NCI-H2107 treated with DMSO at 0.1 percent for 48 hours (cell line): ENCODE results near the gene TRPC4AP.

Source experiments
- DNase-seq: peaks from one replicate; lab custom pipeline; 2025; ENCODE audit not compliant: unreplicated experiment; lab: John Stamatoyannopoulos, UW

TRPC4AP gene

GRCh38 chr20:35017099-35017835 is 75.3 kb downstream of the TRPC4AP start:
- no peak for DNase-seq

DNA sequence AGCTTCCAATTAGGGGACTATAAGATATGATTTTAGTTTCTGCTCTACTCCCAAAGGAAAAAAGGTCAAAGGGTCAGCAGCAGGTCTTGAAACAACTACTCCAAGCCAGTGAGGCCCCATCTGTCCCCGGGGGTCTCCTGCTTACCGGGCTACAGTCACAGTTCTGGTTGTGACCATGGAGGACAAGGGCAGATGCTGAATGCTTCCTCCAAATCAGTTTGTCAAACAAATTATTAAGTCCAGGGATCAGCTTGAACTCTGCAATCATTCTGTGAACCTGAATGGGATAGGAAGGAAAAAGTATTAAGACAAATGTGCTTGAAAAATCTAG is 76.8 kb downstream of the TRPC4AP start:
- no peak for DNase-seq

DNA sequence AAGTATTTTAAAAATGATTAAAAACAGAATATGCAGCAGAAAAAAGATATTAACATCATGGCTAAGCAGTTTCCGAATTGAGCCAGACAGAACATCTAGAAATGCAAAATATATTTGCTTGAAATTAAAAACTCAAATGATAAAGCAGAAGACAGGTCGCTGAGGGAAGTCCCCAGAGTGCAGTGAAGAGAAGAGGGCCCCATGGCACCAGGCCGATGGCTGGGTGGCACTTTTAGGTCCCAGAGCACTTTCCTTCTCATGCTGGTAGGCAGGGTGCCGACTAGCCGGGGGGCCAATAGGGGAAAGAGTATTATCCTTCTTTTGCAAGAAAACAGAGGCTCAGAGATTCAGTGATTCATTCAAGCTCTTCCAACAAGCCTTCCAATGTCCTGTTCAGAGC is 78.1 kb downstream of the TRPC4AP start:
- DNase-seq: no peak

DNA sequence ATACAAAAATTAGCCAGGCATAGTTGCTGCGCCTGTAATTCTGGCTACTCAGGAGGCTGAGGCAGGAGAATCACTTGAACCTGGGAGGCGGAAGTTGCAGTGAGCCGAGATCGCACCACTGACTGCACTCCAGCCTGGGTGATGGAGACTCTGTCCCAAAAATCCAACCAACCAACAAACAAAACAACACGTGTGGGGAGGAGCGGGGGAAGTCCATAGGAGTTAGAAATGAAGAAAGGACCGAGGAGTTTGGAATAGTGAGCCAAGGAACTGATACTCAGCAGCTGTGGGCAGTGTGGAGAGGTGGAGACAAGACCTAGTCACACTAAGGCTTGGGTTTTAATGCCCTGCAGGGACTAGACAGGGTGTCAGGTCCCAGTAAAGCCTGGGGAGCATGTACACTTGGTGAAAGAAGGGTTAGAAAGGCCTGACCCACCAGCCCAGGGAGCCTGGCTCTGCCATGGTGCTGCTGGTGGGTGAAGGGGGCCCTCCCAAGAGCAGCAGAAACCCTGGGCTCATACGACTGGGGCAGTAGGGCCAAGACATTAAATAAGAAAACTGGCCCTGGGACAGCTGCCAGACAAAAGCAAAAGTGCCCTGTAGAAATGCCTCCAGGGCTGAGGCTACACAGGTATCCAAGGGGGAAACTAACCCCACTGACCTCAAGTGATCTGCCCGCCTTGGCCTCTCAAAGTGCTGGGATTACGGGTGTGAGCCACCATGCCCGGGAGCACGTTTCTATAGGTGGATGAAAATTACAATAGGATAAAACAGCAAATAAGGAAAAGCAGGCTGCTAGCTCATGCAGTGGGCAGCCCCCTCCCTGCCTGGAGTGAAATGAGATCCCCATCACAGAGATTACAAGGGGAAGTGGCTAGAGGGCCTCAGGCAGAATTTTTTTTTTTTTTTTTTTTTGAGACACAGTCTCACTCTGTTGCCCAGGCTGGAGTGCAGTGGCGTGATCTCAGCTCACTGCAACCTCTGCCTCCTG is 78.9 kb downstream of the TRPC4AP start:
- no peak for DNase-seq

GRCh38 chr20:35012227-35013069 is 80.2 kb downstream of the TRPC4AP start:
- DNase-seq: no peak

- DNase-seq: no peak
Measured at GRCh38 chr20:35011589-35012226, 80.9 kb downstream of the TRPC4AP start.

- no peak for DNase-seq
Measured at GRCh38 chr20:35010405-35011192, 82.0 kb downstream of the TRPC4AP start.

DNA sequence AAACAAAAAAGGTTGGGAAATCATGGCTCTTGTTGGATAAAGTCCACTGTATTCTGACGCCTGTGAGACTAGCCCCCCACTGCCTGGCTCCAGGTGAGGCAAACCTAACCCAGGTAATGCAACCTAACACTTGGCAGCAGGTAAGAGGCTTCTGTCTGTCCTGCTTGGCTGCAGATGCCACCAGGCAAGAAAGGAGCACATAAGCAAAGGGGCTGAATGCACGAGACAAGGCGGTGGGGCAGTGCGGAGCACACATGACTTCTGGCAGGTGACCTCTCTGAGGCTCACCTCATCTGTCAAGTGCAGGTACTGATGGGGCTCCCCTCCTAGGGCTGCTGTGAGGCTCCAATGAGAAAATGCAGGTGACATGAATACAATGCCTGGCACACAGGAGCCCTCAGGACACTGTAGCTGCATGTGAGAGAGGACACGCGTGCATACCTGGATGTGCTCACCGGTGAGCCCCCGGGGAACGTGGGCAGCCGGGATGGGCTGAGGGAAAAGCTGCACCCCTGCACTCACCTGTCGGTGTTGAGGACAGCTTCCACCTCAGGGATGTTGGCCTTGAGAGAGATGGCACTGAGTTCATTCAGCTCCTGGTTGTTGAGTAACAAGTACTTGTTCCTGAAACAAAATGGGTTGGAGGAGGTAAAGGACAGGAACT is 82.8 kb downstream of the TRPC4AP start:
- no peak for DNase-seq

DNA sequence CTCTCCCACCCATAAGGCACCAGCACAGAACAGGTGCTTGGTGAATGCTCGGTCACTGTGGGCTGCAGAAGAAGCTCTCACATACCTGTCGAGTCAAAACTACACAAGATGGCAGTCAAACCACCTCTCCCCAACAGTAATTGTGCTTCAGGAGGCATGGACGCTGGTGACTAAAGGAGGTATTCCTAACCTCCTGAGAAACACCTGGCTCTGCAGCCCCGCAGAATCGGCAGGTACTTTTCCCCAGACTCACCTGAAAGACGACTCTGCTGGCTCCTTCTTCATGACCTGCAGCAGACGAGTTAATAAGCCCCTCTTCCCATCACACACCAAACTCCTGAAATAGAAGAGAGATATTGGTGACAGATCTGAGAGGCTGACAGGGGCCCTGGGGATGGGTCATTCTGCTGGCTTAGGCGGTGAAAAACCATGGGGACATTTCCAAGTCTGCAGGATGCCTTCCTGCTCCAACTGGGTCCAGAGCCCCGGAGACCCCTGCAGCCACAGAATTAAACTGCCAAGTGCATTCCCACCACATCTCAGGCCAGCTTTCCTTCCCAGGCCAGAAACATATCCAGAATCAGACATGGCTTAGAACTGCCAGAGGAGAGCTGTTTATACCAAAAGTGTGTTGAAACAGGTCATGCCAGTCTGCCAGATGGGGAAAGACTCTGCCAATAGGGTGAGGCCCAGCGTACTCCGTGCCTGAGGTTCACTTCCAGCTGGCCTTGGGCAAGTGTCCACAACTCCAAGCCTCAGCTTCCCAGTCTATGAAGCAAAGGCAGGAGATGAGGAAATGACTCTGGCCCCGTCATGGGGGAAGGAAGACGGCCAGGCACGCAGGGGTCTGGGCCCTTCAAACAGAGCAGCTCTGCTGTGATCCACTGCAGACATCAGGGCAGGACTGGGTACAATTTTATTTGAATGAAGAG is 83.9 kb downstream of the TRPC4AP start:
- DNase-seq: no peak

DNA sequence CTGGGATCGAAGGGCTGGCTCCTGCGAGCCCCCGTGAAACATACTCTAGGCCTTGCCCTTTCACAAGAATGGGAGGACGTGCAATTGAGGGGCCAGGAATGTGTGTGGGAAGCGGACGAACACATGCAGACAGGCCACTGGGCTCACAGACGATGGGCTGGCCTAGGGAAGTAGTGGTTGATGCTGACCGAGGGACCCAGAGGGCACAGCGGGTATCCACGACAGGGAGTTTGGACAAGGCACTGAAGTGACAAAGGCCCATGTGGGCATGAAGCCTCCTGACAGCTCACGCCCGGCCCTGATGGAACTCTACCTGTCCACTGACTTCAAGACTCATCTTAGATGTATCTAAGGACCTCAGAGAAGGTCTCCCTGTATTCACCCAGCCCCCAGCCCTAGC is 84.7 kb downstream of the TRPC4AP start:
- no peak for DNase-seq

DNA sequence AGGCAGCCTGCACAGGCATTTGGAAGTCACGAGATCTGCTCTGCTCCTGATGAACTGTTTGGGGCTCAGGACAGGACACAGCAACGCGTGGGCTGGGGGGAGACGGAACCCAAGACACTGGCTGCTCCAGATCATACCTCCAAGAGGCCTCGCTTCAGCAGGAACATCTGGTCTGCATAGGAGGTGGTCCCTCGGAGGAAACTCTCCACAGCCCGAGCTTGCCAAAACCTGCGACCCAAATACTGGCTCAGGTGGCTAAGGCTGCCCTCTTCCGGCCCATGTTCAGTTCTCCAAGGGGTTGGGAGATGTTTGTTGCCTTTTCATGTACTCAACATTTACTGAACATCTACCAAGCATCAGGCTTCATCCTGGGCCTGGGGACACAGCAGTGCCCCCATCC is 85.2 kb downstream of the TRPC4AP start:
- DNase-seq: no peak

DNA sequence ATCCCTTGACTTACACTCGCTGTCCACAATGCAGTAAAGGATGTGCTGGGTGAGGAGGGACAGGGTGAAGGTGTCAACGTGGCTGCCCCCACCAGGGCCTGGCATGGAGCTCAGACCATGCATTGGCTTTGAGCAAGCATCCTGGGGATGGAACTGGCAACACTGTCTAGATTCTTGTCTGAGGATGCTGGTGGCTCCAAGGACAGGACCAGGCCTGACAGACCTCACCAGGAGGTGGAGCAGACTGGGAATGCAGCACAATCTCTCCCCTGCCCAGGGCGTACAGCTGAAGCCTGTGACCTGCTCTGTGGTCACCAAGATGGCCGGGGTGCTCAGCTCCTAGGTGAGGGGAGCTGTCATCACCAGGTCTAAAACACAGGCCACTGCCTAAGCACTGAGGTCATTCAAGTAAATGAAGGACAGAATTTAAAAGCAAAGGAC is 86.1 kb downstream of the TRPC4AP start:
- no peak for DNase-seq

- DNase-seq: no peak
Measured at GRCh38 chr20:35006009-35006408, 86.6 kb downstream of the TRPC4AP start.

DNA sequence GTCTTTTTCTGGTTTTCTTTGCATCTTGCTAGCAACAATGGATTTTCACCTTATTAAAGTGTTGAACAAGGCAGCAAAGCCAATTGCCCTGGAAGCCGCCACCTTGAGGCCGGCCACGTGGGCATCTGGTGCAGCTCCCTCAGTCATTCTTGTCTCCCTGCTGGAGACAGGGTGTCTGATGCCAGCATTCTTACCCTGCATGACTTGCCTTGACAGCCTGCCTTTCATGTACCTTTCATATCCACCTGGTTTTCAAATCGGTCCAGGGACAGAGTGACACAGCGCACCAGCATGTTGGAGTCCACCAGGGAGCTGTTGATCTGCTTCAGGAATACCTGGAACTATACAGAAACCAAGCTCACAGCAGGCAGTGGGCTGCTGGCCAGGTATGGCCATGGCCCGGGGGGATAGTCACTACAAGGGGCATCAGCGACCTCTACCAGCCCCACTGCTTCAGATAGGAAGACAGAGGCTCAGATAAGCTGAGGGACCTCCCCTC is 87.1 kb downstream of the TRPC4AP start:
- DNase-seq: no peak

DNA sequence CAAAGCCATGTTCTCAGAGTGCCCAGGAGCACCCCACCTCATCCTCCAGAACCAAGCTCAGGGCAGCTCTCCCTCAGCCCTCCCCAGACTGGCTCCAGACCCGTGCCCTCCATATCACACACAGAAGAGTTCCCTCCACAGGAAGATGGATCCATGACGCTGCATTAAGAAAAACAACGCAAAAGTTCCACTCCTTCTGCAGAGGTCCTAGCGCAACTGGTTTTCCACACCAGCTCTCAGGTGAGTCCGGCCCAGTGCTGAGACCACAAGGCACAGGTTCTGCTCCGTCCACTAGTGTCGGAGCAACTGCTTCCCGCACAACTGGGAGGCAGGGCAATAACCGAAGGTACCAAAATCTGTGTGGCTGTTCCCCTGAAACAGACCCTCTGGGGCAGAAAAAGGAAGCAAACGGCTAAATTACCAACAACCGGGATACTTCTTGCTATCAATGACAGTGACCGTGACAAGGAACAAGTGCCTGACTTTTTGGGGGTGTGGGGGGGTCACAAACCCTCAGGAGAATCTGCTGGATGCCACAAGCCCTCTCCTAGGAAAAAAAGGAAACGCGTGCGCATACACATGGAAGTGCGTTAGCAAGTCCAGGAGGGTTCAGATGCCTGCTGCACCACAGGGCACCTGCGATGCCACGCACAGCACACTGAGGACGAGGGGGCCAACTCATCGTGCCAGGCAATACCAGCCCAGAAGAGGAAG is 87.7 kb downstream of the TRPC4AP start:
- DNase-seq: no peak

DNA sequence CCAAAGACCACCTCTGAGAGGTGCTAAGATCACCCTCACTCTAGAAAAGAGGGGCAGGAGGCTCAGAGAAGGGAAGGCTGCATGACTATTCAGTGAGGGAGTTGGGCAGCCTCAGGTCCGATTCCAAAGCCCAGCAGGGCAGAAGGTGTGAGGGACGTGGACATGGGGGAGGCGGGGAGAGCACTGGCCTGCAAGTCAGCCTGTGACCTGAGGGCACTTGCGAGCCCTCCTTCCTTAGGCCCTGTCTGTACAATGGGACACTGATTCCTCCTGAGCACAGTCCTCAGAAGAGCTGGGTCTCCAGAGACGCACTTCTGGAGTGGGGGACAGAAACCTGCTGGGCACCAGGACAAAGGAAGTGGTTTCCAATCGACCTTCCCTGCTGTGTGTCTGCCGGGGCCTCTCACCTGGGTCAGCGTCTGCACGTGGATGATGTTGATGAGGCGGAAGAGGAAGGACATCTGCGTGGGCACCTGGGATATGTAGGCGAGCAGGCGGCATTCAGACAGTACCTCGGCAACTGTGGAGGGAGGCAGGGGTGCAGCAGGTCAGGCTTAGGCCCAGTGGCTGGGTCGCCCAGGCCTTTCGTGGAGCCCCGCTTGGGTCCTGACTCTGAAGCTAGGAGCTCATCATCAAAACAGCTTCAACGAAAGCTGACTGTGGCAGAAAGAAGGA is 88.4 kb downstream of the TRPC4AP start:
- DNase-seq: no peak
